ENCODE measurements around the gene IL17RC. TPM values are rescaled to one million over a fixed set of nuclear protein-coding genes. Genes with fewer than 3 reads are reported as not detected.

The IL17RC gene
- total RNA-seq, 4 donors from 2014 or later = 30.6 to 48.7 (median 37.4) TPM

DNA sequence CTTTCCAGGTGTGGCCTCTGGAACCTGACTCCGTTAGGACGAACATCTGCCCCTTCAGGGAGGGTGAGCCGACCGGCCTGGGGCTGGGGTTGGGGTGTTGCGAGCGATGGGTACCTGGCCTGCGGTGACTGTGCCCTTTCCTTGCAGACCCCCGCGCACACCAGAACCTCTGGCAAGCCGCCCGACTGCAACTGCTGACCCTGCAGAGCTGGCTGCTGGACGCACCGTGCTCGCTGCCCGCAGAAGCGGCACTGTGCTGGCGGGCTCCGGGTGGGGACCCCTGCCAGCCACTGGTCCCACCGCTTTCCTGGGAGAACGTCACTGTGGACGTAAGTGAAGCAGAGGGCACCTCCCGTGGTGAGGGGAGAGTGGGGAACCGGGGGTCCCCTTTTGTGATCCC, 11.3 kb downstream of the IL17RC start:
- no peak overlapping the region for H3K27ac ChIP-seq
- no peaks in the 10 kb centered on the region for H3K27me3 ChIP-seq
- H3K9me3 ChIP-seq = no peaks in the 10 kb centered on the region
- TF ChIP-seq, protein P1, sequence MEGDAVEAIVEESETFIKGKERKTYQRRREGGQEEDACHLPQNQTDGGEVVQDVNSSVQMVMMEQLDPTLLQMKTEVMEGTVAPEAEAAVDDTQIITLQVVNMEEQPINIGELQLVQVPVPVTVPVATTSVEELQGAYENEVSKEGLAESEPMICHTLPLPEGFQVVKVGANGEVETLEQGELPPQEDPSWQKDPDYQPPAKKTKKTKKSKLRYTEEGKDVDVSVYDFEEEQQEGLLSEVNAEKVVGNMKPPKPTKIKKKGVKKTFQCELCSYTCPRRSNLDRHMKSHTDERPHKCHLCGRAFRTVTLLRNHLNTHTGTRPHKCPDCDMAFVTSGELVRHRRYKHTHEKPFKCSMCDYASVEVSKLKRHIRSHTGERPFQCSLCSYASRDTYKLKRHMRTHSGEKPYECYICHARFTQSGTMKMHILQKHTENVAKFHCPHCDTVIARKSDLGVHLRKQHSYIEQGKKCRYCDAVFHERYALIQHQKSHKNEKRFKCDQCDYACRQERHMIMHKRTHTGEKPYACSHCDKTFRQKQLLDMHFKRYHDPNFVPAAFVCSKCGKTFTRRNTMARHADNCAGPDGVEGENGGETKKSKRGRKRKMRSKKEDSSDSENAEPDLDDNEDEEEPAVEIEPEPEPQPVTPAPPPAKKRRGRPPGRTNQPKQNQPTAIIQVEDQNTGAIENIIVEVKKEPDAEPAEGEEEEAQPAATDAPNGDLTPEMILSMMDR (IDR thresholded peaks at IDR 0.05) = no peak
- no peak for TF ChIP-seq POLR2A (IDR thresholded peaks at IDR 0.05)
- H3K4me3 ChIP-seq = no peak overlapping the region
- peaks cover 0 to 78% (median 0%) of the 10 kb centered on the region in 3 donors for H3K36me3 ChIP-seq
- no peak for DNase-seq
- WGBS, 2 donors = 91 to 100% methylated on average over 5 of the region's 23 CpGs
- peaks cover 0 to 16% (median 8%) of the 10 kb centered on the region in 3 donors for H3K4me1 ChIP-seq
- intact Hi-C loops (cut with DNase I) = no loop called here

DNA sequence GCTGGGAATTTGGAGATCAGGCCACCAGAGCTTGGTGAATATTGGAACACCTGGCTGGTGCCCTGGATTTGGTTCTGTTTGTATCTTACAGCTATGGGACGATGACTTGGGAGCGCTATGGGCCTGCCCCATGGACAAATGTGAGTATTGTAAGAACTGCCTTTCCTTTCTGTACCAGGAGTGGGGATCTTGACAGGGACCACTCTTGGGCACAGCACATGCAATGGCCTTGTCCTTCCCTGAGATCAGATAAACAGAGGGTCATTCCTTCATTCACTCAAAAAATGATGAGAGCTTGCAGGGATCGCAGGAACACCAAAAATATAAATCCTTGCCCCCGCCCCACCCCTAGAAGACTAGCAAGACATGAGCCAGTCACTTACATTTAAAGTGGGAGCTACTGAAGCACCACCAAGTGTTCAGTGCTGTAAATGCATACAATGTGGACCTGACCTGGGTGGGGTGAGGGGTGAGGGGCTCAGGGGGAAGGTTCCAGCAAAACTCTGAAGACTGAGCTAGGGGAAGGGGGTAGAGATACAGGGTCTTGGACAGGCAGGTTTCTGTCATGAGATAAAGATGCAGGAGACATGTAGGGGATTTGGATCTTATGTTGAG, 14.0 kb downstream of the IL17RC start:
- 90 to 100% methylated on average over 4 of the region's 4 CpGs for WGBS, 2 donors
- DNase-seq = no peak

DNA sequence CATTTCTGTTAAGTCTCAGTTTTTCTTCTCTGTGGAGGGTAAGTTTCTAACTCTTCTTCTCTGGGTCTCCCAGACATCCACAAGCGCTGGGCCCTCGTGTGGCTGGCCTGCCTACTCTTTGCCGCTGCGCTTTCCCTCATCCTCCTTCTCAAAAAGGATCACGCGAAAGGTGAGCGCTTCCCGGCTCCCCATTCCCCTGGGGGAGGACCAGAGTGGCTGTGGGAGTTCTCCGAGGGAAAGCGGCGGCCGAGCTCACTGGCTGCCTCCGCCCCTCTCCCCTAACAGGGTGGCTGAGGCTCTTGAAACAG, 15.6 kb downstream of the IL17RC start:
- H3K27ac ChIP-seq = peak overlapping the region; percentile 95 to 99 (median 97)
- WGBS, 2 donors = 0% methylated on average over 1 to 8 of the region's 13 CpGs
- no peak for DNase-seq
- TF ChIP-seq, protein P1 (IDR thresholded peaks at IDR 0.05) = no peak
- TF ChIP-seq POLR2A (IDR thresholded peaks at IDR 0.05) = no peak
- peaks cover 13 to 42% (median 29%) of the 10 kb centered on the region in 3 donors for H3K4me1 ChIP-seq
- H3K27me3 ChIP-seq = no peaks in the 10 kb centered on the region
- H3K9me3 ChIP-seq = no peaks in the 10 kb centered on the region
- intact Hi-C loops (cut with DNase I) = loop anchor here (5.0 kb wide), 1 partner anchor 90 kb away; the partner anchor contains the start of gene RPUSD3
- peak overlapping the region; percentile 59 to 91 (median 81) for H3K4me3 ChIP-seq
- peaks cover 0 to 58% (median 7%) of the 10 kb centered on the region in 3 donors for H3K36me3 ChIP-seq

More for the DNA sequence above, 14.0 kb downstream of the IL17RC start:
- Histone ChIP-seq H3K9me3 (no peaks in the 10 kb centered on the region), H3K36me3 (peaks cover 0 to 59% (median 0%) of the 10 kb centered on the region in 3 donors), H3K27ac (no peak overlapping the region), H3K4me3 (no peak overlapping the region), H3K4me1 (peaks cover 13 to 39% (median 25%) of the 10 kb centered on the region in 3 donors), H3K27me3 (no peaks in the 10 kb centered on the region)
- TF ChIP-seq, protein P1 (IDR thresholded peaks at IDR 0.05) = no peak
- no peak for TF ChIP-seq POLR2A (IDR thresholded peaks at IDR 0.05)
- intact Hi-C loops (cut with DNase I) = loop anchor here (5.0 kb wide), 1 partner anchor 89 kb away; the partner anchor contains the start of gene RPUSD3

DNA sequence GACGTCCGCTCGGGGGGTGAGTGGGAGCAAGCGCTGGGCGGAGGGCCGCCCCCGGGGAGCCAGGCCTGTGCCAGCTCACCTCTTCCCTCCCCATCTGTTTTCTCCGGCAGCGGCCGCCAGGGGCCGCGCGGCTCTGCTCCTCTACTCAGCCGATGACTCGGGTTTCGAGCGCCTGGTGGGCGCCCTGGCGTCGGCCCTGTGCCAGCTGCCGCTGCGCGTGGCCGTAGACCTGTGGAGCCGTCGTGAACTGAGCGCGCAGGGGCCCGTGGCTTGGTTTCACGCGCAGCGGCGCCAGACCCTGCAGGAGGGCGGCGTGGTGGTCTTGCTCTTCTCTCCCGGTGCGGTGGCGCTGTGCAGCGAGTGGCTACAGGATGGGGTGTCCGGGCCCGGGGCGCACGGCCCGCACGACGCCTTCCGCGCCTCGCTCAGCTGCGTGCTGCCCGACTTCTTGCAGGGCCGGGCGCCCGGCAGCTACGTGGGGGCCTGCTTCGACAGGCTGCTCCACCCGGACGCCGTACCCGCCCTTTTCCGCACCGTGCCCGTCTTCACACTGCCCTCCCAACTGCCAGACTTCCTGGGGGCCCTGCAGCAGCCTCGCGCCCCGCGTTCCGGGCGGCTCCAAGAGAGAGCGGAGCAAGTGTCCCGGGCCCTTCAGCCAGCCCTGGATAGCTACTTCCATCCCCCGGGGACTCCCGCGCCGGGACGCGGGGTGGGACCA, 16.1 kb downstream of the IL17RC start:
- TF ChIP-seq POLR2A (IDR thresholded peaks at IDR 0.05) = peak in 1 of 4 donors; percentile 12
- TF ChIP-seq, protein P1 (IDR thresholded peaks at IDR 0.05) = peak; percentile 64 to 91 (median 79)
- Histone ChIP-seq H3K36me3 (peaks cover 4 to 60% (median 8%) of the 10 kb centered on the region in 3 donors), H3K27me3 (no peaks in the 10 kb centered on the region), H3K9me3 (no peaks in the 10 kb centered on the region), H3K4me3 (peak overlapping the region; percentile 59 to 91 (median 81)), H3K27ac (peak overlapping the region; percentile 95 to 99 (median 97)), H3K4me1 (peaks cover 13 to 42% (median 29%) of the 10 kb centered on the region in 3 donors)
- no CpG with 5 or more reads among the region's 77 CpGs for WGBS, 2 donors
- intact Hi-C loops (cut with DNase I) = loop anchor here (5.0 kb wide), 1 partner anchor 91 kb away; the partner anchor contains the start of gene RPUSD3
- DNase-seq = peak; percentile 40

Measured in esophagus squamous epithelium (tissue), 5 donors.